Left hindlimb (tissue), 1 donor: ENCODE measurements around the gene COL4A1.

Experiments used
- DNase-seq: peaks from one replicate; pipeline ENCODE4 v3.0.0-alpha.2; 2018

COL4A1 gene

DNA sequence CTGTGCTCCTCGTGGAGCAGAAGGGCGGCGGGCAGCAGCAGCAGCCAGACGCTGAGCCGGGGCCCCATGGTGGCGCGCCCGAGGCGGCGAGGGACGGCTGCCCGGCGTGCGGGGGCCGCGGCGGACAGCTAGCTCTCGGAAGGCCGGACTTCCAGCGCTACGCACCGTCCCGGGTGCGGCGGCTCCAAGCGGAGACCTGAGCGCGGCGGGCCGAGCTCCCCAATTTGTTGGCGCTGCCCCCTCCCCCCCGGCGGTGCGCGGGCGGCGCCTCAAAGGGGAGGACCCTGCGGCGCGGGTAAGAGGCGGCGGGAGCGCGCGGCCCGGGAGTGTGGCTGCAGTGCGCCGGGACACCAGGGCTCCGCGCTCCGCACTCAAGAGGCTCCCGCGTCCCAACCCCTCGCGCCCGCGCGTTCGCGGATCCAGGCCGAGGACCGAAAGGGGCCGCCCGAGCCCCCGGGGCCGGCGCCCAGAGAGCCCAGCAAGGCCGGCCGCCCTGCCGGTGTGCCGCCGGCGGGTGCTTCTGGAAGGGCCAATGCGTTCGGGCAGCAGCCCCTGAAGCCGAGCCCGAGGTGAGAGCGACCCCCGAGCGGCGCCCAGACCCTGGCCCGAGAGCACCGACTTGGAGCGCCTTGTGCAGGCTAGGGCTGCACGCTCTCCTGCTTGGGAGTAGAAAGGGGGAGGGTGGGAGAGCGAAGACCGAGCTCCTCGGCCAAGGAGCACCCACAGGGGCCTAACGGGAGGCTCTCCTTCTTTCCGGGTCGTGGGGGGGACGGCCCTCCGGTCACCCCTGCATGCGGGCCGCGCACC lies at the start of gene COL4A1, which contains the start of gene COL4A2:
Gene COL4A1, minus strand, starts transcription at position 198 of the 807 bp plus-strand sequence. Its CDS starts 130 bp downstream, at position 68.
Gene COL4A2, plus strand, starts transcription at position 325 of the 807 bp plus-strand sequence. CDS start 620 bp downstream, outside the sequence.
- peak; percentile 86 for DNase-seq

DNA sequence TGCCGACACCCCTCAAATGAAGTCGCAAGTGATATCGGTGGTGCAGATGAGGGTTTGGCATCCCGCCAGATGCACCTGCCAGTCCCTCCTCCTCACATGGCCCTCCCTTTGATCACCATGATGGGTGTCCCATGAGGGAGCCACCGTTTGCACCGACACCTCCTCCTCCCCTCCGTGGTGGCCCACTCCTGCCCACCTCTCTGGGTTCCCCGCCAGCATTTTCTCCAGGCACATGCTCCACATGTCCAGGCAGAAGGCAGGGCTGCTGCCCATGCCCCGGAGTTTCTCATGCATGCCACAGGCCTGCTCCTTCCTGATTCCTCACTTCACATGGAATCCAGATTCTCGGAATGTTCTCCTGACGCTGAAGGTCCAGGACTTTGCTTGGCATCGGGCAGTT lies 49.4 kb upstream of the COL4A1 start:
- DNase-seq = no peak

DNA sequence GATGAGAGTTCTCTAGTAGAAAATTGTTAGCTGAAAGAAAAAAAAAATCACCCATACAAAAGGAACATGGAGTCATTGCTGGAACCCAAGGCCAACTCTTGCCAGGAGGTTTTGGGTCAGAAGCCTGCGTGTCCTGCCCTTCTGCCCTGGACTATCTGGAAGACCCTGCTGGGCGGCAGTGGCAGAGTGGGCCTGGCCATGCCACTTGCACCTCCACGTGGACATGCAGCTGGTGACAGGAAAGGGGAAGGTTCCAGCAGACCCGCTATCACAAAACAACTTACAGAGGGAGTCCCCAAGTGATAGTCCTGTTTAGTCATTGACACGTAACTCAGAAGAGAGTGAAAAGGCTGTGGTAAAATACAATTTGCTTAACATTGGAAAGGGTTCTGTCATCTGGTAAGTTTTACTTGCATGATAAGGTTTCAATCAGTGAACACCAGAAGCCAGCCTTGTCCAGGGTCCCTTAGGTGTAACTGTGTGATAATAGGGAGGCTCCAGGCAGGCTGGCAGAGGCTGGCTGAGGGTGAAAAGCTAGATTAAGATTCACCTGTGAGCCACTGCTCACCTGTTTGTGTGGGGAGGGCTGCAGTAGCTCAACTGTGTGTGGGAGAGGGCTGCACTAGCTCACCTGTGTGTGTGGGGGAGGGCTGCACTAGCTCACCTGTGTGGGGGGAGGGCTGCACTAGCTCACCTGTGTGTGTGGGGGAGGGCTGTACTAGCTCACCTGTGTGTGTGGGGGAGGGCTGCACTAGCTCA lies 47.9 kb upstream of the COL4A1 start:
- DNase-seq = no peak

DNA sequence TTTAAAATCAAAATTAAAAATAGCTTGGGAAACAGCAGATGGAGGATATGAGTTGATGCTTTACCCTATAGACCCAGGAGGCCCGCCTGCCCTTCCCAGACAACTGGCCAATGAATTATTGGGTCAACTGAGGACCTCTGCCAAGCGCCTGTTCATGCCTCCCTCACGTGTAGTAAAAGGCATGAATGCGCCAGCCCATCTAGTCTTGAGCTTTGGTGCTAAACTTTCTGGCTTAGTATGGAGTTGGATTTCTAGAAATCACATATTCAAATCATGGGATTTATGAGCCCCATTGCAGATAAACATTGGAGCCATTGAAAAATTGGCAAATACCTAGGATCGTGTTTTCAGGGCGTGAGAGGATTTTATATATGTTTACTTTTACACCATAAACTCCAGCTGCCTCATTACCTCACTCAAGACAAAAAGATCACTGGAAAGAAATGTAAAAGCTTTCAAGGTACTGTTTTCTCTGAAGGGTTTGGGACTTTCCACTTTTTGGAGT lies 47.2 kb upstream of the COL4A1 start:
- no peak for DNase-seq

DNA sequence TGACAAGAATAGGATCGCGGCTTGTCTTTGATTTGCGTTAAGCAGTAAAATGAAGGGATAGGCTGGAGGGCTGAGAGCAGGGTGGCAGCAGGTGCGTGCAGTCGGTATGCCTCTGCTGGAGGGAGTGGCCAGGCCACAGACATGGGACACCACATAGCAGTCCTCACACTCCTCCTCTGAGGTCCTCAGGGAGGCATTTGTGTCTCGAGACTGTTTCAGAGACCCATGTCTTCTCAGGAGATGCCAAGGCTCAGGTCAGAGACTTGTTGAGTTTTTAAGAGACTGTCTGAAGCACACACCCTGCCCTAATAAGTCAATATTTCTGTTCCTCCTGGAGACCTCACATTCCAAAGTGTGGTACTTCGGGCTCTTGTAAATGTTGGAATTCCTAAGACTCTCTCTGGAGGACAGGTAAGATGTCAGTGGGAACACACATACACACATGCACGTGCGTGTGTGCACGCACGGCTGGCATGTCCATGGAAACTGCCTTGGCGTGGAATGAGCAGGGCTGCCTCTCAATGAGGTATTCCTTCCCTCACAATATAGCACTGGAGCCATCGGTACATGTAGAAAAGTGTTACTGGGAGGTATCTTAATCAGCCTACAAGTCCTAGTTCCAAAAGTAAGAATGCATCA lies 46.5 kb upstream of the COL4A1 start:
- DNase-seq = no peak

DNA sequence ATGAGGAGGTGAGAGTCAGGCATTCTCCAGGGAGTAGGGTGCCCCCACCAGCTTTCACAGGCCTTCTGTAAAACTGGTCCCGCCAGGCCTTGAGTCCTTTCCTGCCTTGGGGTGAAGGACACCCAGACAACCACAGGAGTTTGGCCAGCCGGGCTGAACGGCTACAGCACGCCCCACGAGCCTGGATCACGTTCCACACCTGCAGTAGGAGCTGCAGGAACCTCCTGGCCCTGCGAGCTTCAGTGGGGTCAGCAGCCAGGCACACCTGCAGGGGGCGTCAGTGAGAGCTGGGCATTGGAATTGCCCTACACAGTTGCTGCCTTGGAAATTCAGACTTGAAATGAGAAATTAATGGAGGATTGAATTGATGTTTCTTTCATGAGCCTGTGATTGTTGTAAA lies 45.8 kb upstream of the COL4A1 start:
- DNase-seq = no peak

DNA sequence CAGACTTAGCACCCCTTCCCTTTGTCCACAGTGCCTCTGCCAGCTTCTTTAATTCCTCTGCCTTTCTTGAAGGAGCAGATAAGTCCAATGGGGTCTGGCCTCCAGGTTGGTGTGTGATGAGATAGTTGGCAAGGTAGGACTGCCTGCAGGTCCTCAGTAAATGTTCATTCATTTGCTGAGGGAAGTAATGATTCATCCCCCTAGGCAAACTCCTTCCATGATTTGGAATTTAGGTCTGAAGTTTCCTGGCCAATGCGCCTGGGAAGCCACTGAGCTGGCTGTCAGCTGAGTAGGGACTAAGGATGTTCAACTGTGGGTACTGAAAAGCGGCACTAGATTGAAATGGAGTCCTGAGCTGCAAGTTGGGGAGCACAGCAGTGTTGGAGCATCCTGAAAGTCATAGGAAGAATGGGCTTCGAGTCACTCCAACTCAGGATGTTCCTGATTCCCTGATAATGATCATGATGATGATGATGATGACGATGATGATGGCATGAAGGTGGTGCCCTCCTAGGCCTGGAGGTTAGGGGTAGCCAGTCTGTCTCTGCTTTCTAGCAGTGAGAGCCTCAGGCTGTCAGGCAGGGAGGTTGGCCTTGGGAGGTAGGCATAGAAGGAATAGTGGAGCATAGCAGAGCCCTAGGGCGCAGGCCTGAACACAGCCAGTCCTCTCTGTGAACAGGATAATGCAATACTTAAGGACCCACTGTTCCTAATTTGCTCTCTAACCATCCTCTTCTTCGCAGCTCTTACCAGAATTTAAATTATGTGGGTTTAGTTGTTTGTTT lies 44.9 kb upstream of the COL4A1 start:
- DNase-seq = no peak

DNA sequence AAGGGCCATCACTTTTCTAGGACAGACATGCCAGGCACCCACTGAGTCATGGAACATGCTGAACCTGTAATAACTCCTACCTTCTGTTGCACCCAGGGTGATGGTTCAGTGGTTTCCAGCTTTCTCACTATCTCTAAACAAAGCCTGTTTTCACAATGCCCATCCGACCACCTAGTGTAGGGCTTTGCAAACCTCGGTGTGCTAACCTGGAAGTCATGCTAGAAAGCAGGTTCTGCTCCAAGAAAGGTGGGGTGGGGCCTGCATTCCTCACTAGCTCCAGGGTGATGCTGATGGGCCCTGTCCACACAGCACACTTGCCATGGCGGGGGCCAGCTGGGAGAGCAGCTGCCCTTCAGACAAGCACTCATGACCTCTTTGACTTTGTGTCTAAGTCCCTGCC lies 43.6 kb upstream of the COL4A1 start:
- DNase-seq = no peak

DNA sequence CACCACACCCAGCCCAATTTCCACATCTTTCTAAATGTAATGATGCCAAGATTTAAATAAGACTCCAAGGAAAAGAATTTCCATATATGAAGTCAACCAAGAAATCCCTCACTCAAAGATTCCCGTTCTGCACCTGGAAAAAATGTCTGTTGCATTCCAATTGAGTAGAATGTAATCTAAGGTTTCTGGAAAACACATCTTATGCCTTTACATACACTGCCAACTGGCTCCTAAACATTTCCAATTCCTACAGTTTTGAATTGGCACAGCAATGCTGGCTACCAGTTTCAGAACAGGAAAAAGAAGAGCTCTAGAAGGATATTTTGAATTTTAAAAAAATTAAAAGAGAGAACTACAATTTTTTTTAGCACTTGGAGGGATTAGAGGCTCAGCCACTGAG lies 43.1 kb upstream of the COL4A1 start:
- DNase-seq = no peak

DNA sequence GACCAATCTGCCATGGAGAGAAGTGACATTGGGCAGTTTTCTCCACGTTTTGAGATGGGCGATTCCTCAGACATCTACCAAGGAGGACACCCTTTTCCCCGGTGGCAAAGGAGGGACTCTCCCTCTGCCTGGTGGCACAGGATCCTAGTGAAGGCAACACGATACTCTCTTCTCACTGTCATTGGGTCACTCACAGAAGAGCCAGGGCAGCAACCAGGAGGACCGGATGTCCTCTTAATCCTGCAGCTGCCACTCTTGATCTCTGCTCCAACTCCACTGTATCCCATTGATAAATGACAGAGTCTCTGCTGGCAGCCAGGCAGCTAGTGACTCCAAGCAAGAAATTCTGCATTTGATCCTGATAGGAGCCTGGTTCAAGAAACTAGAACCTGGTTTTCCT lies 42.3 kb upstream of the COL4A1 start:
- DNase-seq = no peak

DNA sequence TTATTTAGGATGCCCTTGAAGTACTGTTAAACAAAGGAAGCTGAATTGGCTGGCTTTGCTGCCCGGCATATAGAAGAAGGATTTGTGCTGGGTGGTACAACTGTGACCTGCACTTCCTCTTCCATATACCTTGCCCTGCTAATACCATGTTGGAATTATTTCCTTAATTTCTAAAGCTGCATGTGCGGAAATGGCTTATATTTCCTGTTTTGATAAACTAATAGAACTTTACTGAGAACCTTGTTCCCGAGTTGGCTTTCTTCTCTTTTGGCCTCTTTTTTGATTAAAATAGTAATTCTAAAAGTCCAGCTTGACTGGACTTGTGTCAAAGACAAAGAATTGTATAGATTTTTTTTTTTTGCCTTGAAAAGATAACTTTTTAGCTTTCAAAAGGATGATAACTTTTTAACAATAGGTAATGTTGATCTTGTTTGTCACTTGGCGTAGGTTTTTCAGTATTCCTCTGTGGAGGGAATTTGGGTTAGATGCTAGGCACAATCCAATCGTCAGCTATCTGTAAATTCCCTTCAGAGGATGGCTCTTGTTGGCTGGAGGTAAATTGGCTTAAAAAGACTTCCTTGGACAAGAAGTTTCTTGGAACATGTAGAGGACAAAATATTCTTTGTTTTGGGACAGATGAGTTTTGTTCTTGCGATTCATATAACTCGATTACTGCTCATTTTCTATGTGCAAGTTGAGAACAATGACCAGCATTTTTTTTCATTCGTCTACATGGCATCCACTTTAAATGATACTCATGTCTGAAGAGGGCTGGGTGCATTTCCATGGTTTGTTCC lies 41.5 kb upstream of the COL4A1 start:
- no peak for DNase-seq

DNA sequence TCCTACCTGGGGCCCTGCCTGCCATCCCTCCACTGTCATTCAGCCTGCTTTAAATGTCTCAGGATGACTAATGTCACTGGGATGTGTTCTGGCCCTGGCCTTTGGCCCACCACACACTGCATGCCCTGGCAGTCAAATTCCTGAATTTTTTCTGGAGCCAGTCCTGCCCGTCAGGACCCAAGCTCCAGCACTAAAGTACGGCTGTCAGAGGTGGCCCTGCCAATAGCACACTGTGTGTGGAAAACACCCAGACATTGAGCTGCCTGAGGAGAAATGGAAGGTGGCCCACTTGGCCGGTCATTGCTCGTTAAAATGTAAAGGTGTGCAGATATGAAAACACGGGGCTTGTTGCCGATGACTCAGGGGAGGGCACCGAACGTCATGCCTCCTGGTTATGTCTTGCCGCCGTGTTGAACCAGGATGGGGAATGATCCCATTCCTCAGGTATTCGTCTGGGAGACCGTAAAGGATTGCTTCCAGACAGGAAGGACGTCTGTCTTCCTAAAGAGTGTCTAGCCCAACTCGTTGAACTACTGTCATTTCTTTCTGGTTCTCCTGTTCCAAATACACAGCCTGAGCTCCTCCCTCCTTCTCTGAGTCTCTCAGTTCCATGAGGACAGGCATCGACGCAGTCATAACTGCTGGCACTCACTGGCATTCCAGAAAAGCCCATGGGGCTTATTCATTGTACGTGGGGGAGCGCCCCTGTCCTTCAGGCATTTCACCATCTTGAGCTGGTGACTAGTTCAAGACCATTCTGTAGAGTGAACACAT lies 40.8 kb upstream of the COL4A1 start:
- DNase-seq = no peak

DNA sequence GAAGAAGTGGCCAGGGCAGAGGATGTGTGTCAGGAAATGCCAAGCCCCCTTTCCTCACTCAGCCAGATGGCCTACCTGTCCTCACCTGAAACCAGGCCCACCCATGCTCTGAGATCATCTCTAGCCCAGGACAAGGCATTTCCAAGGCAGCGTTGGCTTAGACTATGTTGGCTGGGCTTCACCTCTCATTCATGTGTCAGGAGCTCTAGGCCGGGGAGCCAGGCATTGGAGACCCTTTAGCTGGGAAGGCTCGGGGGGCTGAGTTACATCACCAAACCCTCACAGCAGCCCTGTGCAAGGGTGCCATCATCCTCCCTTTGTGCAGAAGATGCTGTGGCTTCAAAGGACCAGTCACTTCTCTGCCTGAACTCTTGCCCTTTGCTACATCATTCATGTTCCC lies 40.1 kb upstream of the COL4A1 start:
- no peak for DNase-seq

DNA sequence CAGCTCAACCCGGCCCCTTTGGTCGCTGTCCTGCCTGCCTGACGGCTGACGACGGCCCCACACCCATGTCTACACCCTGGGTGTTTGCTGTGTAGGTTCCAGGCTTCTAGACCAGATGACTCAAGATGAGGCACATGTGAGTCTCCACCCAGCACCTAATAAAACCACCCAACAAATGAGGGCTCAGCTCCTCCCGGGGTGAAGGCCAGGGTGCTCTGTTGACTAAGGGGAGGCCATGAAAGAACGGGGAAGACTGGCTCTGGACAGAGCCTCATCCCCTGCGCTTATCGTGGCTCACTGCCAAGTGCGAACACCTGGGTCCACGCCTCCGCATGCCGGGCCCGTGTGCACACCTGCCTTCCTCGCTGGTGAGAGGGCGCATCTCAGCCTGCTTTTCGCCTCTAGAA lies 39.7 kb upstream of the COL4A1 start:
- no peak for DNase-seq

DNA sequence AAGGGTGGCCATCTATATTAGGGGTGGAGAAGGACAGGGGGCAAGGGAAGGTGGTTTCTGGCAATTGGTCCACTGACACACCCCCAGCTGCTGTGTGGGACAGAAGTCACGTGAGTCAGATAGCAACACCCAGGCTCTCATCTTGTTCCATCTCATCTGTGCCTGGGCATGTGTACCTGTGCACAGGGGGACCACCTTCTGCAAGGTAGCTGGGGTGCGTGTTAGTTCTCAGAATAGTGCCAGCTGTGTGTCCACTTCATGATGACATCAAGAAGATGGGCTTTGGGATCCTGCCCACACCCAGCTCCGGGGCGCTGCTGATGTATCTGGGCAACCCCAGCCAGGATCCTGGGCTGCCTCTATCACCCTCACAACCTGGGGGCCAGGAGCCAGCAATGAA lies 38.7 kb upstream of the COL4A1 start:
- peak; percentile 8 for DNase-seq

DNA sequence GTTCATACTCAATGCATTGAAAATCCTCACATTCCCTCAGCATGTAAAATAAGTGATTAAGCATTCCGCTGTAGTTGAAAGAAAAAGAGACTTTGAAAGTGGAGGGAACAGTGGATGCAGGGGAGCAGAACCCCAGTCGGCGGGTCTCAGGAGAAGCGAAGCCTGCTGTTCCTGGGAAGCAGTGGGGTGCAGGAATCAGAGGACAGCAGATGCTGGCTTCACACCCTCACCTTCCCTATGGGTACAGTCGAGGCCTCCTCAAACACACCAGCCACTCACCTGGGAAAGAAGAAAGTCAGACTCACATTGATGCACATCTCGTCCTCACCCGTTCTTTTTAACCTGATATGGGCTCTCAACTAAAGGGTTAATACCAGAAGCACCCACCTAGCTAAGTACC lies 38.3 kb upstream of the COL4A1 start:
- DNase-seq = peak; percentile 12

DNA sequence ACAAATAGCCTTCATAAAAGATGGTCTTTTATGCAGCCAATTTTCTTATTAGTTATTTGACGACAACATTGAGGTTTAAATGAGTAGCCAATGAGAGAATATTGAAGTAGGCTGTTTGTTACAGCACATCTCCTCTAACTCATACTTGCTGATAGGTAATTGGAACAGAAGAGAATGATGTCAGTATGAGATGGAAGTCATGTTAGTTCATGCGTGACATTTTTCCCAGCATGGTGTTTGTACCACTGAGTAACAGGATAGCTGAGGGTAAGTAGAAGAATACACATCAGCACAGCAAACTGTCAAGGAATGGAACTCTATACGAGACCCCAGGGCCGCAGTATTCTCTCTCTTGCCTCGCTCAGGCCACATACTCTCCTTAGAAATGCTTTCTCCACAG lies 37.4 kb upstream of the COL4A1 start:
- DNase-seq = peak; percentile 0

DNA sequence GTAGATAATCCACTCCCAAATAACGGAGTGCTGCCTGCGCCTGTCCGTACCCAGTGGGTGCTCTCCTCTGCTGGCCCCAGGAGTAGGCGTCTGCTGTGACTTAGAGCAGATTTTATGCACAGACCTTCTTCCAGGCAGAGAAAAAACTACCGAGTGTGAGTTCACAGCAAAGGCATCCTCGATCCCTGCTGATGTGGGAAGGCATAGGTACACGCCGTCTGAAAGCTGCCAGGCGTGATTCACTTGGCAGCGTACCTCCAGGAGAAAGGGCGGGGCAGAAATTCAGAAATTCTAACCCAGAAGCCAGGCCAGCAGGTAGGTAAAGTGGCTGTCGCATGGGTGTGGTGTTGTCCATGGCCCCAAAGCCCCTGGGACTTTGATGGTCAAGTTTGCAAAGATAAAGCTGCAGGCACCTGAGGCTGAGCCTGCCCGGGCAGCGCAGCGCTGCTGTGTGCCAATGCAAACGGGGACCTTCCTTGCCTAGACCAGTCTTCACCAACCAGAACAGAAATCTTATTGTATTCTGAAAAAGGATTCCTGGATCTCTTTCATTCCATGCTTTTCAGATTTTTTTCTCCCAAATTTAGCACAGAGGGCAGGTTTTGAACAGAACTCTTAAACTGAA lies 36.4 kb upstream of the COL4A1 start:
- DNase-seq = peak; percentile 32

DNA sequence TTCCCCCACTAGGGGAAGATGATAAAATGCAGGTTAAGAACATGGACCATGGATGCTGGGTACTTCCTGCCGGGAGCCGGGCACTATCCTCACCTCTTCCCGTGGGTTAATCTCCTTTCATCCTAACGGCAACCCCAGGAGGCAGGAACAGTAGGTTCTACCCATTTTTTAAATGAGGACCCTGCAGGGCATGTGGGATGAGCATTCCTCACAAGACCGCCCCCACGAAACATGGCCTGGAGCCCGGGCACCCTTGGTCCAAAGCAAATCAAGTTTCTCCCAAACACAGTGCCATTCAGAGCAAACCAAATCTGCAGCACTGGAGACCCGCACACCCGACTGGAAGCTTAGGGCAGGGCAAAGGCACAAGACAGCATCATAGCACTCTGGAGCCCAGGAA lies 35.5 kb upstream of the COL4A1 start:
- peak; percentile 27 for DNase-seq

DNA sequence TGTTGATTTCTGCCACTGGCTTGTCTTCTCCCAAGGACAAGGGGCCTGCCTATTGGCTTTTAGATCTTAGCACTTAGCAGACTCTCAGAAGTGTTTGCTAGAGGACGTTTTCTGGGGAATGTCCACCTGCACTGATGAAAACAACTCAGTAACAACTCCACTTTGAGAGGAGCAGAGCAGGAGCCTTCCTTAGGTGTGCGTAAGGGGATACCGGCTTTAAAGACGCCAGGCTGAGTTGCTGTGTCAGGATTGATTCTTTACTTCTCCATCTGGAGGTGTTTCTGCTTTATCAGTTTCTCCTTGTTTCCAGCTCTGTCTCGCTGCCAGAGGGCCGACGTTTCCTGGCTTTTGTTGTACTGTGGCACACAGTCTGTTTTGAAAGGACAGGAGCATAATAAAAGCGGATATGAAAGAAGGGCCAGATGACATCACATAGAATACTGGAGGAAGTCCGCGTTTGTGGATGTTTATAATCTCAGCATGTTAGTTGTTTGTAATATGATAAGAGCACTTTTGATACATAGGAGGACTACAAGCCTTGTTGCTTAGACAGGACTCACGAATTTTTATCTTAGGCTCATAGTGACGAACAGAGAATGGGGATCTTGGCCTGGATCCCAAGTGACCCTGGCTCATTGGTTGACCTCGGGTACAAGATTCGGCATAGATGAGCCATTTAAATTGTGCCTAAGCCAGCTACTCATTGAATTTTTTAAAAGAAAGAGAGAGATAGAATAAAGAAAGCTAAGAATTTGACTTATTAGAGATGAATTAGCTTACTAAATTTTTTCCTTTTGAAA lies 34.7 kb upstream of the COL4A1 start:
- DNase-seq = peak; percentile 19
